Adrenal gland (tissue), 12 donors: ENCODE results near the gene FGF12. TPM values are rescaled to one million over a fixed set of nuclear protein-coding genes. Genes with fewer than 3 reads are reported as not detected.

Experiments
- DNase-seq, 7 donors: peaks; one replicate each; pipeline ENCODE4 v3.0.0-alpha.2; 2019 to 2020
- H3K27ac ChIP-seq, 5 donors: fragments of 200-600 bp; sonication (generic) in 4 of 5; 1 replicate in 3 of 5; 2 replicates in 2 of 5; pipeline versions ENCODE4 v1.5.1 to v1.8.0; 2016 to 2020; ENCODE audit warnings: mild to moderate bottlenecking in 1 of 5
- H3K27me3 ChIP-seq: fragments of 200-600 bp; 2 replicates; pipeline ENCODE4 v1.8.0; 2021
- H3K36me3 ChIP-seq, 2 donors: fragments of 200-600 bp; replicated peaks in 1 of 2; 1 replicate in 1 of 2; 2 replicates in 1 of 2; pipeline versions ENCODE4 v1.5.1 to v1.8.0; 2018 to 2022
- H3K4me1 ChIP-seq, 2 donors: fragments of 200-600 bp; replicated peaks in 1 of 2; 1 replicate in 1 of 2; 2 replicates in 1 of 2; pipeline versions ENCODE4 v1.5.1 to v1.8.0; 2018 to 2021
- H3K4me3 ChIP-seq, 4 donors: fragments of 200-600 bp; sonication (generic) in 3 of 4; one replicate each; pipeline ENCODE4 v1.5.1; 2016 to 2018
- H3K9me3 ChIP-seq, 3 donors: fragments of 200-600 bp; sonication (generic) in 1 of 3; replicated peaks in 1 of 3; 1 replicate in 2 of 3; 2 replicates in 1 of 3; pipeline versions ENCODE4 v1.5.1 to v1.8.0; 2016 to 2021
- CTCF ChIP-seq, 6 experiments: fragments of 450-650 bp in 4 of 6; fragments of 200-600 bp in 2 of 6; sonication (generic) in 1 of 6; IDR thresholded peaks; 1 replicate in 5 of 6; 2 replicates in 1 of 6; pipeline versions ENCODE4 v1.5.1 to v1.8.0; 2016 to 2021; ENCODE audit warnings: antibody characterized with exemption in 6 of 6, mild to moderate bottlenecking in 2 of 6, moderate library complexity in 1 of 6
- POLR2A ChIP-seq, 2 donors: fragments of 450-650 bp; IDR thresholded peaks; one replicate each; pipeline ENCODE4 v1.6.1; 2017; ENCODE audit warnings: antibody characterized with exemption in 2 of 2, mild to moderate bottlenecking in 2 of 2, moderate library complexity in 1 of 2
- WGBS, 4 donors: extraction: QIAGEN DNeasy Blood & Tissue Kit in 2 of 4; methylation state at CpG; one replicate each; pipeline versions ENCODE4 v1.1.5 to v1.1.7; 2013 to 2017; 5-methylcytosine and 5-hydroxymethylcytosine counted together
- intact Hi-C, 2 donors: fragments of 100-400 bp; cut with DNase I; formaldehyde crosslinking; loops; one replicate each; pipeline versions ENCODE4 v1.14.1 to v1.15.0; 2022 to 2023
- polyA plus RNA-seq, 3 donors: library from polyadenylated mRNA; stranded (reverse); fragments of 200-250 nt in 2 of 3; fragments of 350-450 nt in 1 of 3; fragmentation: Illumina TruSeq in 1 of 3; extraction: RNeasy Lipid Tissue Mini Kit (QIAGEN cat#74804) in 1 of 3; gene quantifications; one replicate each; pipeline ENCODE4 v1.2.3, GENCODE V29; 2013 to 2014
- total RNA-seq, 9 donors: library from RNA; depleted of rRNA in 4 of 9; stranded (reverse); fragments of >200 nt in 4 of 9; fragments of 120-200 nt in 1 of 9; fragmentation: NEBNext Ultra II Directional in 1 of 9; extraction: Animal tissue kit (Norgen Biotek cat#: 25700) in 1 of 9; gene quantifications; one replicate each; pipeline versions ENCODE4 v1.1.0 to v1.2.4, GENCODE V29; 2013 to 2023
- donor health status: healthy with polysubstance abuse.
- donor health status: Bipolar disorder and iron deficiency.
- donor health status: DM: yes; HTN: yes; CAD: no.
- donor health status: DM: no; HTN: no; CAD: no.
- donor health status: DM: no; HTN: no; CAD: no.
- donor health status: DM: yes; HTN: yes; CAD: no.

FGF12 gene
- total and polyA plus RNA-seq, 12 donors, result 23.3 to 286 (median 81.3) TPM

- WGBS, 4 donors, result 1 to 2% (median 2%) methylated on average over 26 to 50 of the region's 50 CpGs
- peak overlapping the region in 3 of 5 donors; percentile 92 to 93 (median 93) for H3K27ac ChIP-seq
- H3K27me3 ChIP-seq, result peaks cover 6% of the 10 kb centered on the region
- TF ChIP-seq POLR2A (IDR thresholded peaks at IDR 0.05) (peak in 1 of 2 donors; percentile 26), CTCF (IDR thresholded peaks at IDR 0.05) (peak in 1 of 6 experiments; percentile 22)
- peak overlapping the region in 3 of 4 donors; percentile 19 to 71 (median 71) for H3K4me3 ChIP-seq
- intact Hi-C loops, result no loop called here
- peaks cover 12 to 15% of the 10 kb centered on the region in 2 donors for H3K4me1 ChIP-seq
- peak; percentile 20 to 78 (median 49) for DNase-seq
- no peaks in the 10 kb centered on the region for H3K9me3 ChIP-seq
- H3K36me3 ChIP-seq, result no peaks in the 10 kb centered on the region
Observed at GRCh38 chr3:192408007-192408646, 319.2 kb downstream of the FGF12 start.

GRCh38 chr3:192399767-192400166 lies 327.6 kb downstream of the FGF12 start:
- no peaks in the 10 kb centered on the region for H3K9me3 ChIP-seq
- no peaks in the 10 kb centered on the region for H3K36me3 ChIP-seq
- H3K27me3 ChIP-seq, result no peaks in the 10 kb centered on the region
- intact Hi-C loops, result no loop called here
- no peak overlapping the region for H3K4me3 ChIP-seq
- WGBS, 4 donors, result 95 to 97% (median 97%) methylated on average over 3 of the region's 3 CpGs
- peaks cover 7 to 8% of the 10 kb centered on the region in 2 donors for H3K4me1 ChIP-seq
- TF ChIP-seq POLR2A (IDR thresholded peaks at IDR 0.05) (no peak), CTCF (IDR thresholded peaks at IDR 0.05) (no peak)
- no peak for DNase-seq
- no peak overlapping the region for H3K27ac ChIP-seq

- no peaks in the 10 kb centered on the region for H3K27me3 ChIP-seq
- TF ChIP-seq CTCF (IDR thresholded peaks at IDR 0.05) (no peak), POLR2A (IDR thresholded peaks at IDR 0.05) (no peak)
- 87 to 96% (median 91%) methylated on average over 3 of the region's 3 CpGs for WGBS, 4 donors
- H3K36me3 ChIP-seq, result no peaks in the 10 kb centered on the region
- no peak overlapping the region for H3K4me3 ChIP-seq
- no peaks in the 10 kb centered on the region for H3K4me1 ChIP-seq
- intact Hi-C loops, result no loop called here
- H3K27ac ChIP-seq, result no peak overlapping the region
- DNase-seq, result no peak
- no peaks in the 10 kb centered on the region for H3K9me3 ChIP-seq
Observed at GRCh38 chr3:192397012-192397411, 330.3 kb downstream of the FGF12 start.

GRCh38 chr3:192395506-192395905 lies 331.8 kb downstream of the FGF12 start:
- DNase-seq, result no peak
- Histone ChIP-seq H3K27me3 (no peaks in the 10 kb centered on the region), H3K36me3 (no peaks in the 10 kb centered on the region), H3K4me3 (no peak overlapping the region), H3K9me3 (no peaks in the 10 kb centered on the region), H3K27ac (no peak overlapping the region), H3K4me1 (no peaks in the 10 kb centered on the region)
- intact Hi-C loops, result no loop called here
- WGBS, 4 donors, result 68 to 83% (median 81%) methylated on average over 5 of the region's 5 CpGs
- no peak for TF ChIP-seq CTCF (IDR thresholded peaks at IDR 0.05)
- TF ChIP-seq POLR2A (IDR thresholded peaks at IDR 0.05), result no peak
